A549 treated with ZK216348 at 1 μM for 4 hours (cell line): ENCODE measurements around the gene TP53INP2. TPM values are rescaled to one million over a fixed set of nuclear protein-coding genes. Genes with fewer than 3 reads are reported as not detected.

Experiments
- total RNA-seq: library from RNA; stranded (reverse); fragments of 200-300 nt; extraction: Qiagen RNA extraction; gene quantifications from 5 replicates; pipeline ENCODE4 v1.2.3, GENCODE V29; 2022; ENCODE audit warnings: low read depth

The TP53INP2 gene, protein sequence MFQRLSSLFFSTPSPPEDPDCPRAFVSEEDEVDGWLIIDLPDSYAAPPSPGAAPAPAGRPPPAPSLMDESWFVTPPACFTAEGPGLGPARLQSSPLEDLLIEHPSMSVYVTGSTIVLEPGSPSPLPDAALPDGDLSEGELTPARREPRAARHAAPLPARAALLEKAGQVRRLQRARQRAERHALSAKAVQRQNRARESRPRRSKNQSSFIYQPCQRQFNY
- total RNA-seq = 5.8 to 8.6 TPM (median 8.4 TPM) in 5 replicates

DNA sequence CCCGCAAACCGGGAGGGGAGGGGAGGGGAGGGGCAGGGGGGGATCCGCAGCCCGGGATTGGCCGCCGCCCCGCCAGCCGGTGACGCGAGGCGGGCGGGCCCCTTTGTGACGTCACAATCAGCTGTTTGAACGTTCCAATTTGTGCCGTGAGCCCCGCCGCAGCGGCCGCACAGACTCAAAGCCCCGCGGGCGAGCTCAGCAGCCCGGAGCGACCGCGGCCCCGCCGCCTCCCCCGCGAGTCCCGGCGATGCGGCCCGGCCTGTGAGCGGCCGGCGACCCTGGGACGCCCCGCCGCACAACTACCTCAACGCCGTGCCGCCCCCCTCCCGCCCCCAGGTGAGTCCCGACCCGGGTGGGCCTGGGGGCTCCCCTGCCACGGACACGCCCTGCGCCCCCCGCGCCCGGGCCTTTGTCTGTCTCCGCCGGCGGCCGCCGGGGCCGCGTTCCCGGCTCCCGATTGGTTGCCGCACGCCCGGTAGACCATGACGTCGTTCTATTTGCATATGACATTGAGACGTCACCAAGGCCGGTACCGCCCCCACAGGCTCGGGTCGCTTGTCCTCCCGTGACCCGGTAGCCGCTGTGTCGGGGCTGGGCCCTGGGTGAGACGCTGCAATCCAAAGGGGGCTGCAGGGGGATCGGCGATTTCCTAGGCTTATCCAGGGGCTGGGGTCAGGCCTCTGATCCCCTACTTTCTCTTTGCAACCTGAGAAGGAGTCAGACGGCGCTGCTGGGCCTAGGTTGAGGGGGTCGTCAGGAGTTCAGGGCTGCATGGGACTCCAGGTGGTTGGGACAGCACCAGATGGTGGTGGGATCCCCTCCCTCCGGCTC is at the start of gene TP53INP2:
TP53INP2 (plus strand) TSS at position 168 of the 831 bp plus-strand sequence. CDS start 4,396 bp downstream, outside the sequence.

GRCh38 chr20:34676642-34677373 is 27.3 kb upstream of the TP53INP2 start, which contains the start of gene PIGU:
Gene PIGU, minus strand, starts transcription at chr20:34677092. Its CDS starts 7 bp downstream, at chr20:34677085.

Other genes starting within 250 kb of the TP53INP2 start
- gene DYNLRB1, start 187.9 kb upstream of the TP53INP2 start, total RNA-seq = 220 to 260 TPM (median 236 TPM) in 5 replicates
- 15.9 to 29.5 TPM (median 26.2 TPM) in 5 replicates for gene MAP1LC3A, start 145.6 kb upstream of the TP53INP2 start, total RNA-seq
- 18.8 to 30.7 TPM (median 26.6 TPM) in 5 replicates for gene PIGU, start 27.3 kb upstream of the TP53INP2 start, total RNA-seq
- gene NCOA6, start 121.3 kb downstream of the TP53INP2 start, total RNA-seq = 18.7 to 21.6 TPM (median 19.8 TPM) in 5 replicates
- 4.8 to 9.1 TPM (median 7.1 TPM) in 5 replicates for gene GGT7, start 168.5 kb downstream of the TP53INP2 start, total RNA-seq
- 7.9 to 9.7 TPM (median 9.5 TPM) in 5 replicates for gene ACSS2, start 172.3 kb downstream of the TP53INP2 start, total RNA-seq